Fibroblast of upper back skin (primary cell): ENCODE measurements around the gene LRBA.
"Not testable (repeated sequence)": the region's sequence is repeated elsewhere in the genome, so short reads cannot be mapped to it uniquely, and the experiment has no call there.

Experiments
- DNase-seq: peaks from one replicate; pipeline ENCODE4 v3.0.0-alpha.2; 2013

Gene LRBA

DNA sequence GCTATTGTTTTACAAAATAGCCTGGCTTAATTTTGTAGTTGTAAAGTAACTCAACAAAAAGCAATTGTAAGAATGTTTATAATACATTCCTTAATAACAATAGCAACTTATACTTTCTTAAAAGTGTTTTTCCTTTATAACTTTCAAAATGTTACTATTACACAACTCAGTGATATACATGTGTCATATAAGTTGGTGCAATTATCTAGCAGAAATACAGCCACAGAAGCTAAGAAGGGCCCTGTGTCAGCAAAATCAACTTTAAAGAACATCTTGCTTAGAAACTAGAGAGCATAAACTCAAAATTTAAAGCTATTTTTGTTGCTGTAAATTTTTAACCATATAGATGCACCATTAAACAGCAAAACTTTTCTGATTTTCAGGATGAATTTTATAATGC is 474.5 kb downstream of the LRBA start:
- DNase-seq: no peak

DNA sequence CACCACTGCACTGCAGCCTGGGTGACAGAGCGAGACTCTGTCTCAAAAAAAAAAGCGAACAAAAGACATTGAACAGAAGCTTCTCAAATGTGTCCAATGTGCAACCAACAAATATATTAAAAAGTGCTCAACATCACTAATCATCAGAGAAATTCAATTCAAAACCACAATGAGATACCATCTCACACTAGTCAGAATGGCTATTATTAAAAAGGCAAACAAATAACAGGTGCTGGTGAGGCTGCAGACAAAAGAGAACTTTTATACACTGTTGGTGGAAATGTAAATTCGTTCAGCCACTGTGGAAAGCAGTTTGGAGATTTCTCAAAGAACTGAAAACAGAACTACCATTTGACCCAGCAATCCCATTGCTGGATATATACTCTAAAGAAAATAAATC is 477.2 kb downstream of the LRBA start:
- DNase-seq: not testable (repeated sequence)

DNA sequence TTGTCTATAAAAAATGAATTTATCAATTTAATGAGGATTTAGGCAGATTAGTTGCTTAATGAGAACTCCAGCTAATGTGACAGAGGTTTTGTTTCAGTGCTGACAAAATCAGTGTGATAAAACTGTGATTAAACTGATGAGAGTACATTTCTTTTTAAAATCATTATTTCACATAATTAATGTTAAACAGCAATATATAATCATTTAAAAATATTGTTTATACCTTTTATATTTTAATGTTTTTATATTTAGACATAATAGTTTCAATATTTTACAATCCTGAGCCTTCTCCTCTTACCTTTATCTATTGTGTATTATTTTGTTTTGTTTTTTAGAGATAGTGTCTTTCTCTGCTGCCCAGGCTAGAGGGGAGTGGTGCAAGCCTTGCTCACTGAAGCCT is 480.3 kb downstream of the LRBA start:
- DNase-seq: no peak

DNA sequence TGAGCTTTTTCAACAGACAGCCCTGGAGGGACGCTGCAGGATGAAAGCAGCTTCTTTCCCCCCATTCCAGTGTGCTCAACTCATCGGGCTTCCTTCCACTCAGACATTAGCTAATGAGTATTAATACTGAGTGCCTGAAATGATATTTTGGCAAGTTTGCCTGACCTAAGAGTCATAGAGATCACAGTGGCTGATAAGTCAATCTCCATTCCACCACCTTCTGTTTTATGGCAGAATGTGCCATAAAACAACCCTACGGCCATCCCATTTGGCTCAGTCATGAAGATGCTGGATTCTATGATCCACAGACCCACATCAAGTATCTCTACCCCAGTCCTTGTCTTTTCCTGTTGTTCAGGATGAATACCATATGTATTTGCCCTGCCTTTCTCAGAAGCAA is 481.4 kb downstream of the LRBA start:
- no peak for DNase-seq

- DNase-seq: no peak
Measured at GRCh38 chr4:150525321-150525868, 489.7 kb downstream of the LRBA start.

- peak; percentile 28 for DNase-seq
Measured at GRCh38 chr4:150518559-150518958, 496.5 kb downstream of the LRBA start.

DNA sequence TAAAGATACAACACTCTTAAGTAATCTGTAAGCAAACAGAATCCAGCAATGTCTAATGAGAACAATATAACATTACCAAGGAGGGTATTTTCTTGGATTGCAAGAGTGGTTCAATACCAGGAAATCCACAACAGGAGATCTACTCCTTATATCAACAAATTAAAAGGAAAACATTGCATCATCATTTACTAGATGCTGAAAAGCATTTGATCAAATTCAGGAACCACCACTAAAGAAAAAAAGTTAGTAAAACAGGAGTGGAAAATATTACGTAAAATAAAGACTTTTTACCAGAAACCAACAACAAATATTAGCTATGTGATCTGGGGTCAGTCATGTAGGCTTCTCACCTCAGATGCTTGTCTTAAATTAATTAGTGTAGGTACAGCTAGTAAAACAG is 499.9 kb downstream of the LRBA start:
- DNase-seq: no peak

DNA sequence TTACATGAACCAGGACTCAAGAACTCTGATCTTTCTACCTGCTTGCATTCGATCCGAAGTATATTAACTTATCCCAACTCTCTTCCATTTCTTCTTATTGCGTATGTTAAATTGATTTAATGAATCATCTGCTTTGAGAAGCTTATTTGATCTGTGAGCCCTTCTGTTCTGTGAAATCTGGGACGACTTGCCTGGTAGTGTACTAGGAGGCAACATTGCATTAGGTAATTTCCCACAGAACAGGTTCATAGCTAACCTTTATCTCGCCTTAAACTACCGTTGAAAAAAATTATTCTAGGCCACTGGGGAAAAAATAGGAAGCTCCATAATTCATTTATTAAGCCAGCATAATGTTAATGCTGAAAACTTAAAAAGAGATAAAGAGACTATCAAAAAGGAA is 500.4 kb downstream of the LRBA start:
- no peak for DNase-seq

GRCh38 chr4:150510176-150510865 is 504.8 kb downstream of the LRBA start:
- DNase-seq: peak; percentile 87

DNA sequence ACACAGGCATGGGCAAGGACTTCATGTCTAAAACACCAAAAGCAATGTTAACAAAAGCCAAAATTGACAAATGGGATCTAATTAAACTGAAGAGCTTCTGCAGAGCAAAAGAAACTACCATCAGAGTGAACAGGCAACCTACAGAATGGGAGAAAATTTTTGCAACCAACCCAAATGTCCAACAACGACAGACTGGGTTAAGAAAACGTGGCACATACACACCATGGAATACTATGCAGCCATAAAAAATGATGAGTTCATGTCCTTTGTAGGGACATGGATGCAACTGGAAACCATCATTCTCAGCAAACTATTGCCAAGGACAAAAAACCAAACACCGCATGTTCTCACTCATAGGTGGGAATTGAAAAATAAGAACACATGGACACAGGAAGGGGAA is 507.4 kb downstream of the LRBA start:
- not testable (repeated sequence) for DNase-seq

DNA sequence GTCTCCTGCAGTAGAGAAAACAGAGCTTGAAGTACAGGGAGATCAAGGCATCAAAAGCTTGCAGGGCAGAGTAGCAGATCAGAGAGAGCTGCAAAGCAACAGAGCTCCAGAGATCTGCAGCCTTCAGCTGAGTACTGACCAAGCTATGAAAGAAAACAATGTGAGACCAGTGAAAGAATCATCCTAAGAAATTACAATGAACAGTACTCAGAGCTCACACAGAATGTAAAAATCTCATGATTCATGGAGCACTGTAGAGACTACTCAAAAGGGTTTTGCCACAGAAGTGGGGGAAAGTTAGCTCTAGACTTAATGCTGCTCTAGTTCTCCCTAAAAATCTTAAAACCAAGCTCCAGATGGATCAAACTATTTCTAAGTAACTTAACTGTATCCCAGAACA is 513.1 kb downstream of the LRBA start:
- DNase-seq: peak; percentile 50

DNA sequence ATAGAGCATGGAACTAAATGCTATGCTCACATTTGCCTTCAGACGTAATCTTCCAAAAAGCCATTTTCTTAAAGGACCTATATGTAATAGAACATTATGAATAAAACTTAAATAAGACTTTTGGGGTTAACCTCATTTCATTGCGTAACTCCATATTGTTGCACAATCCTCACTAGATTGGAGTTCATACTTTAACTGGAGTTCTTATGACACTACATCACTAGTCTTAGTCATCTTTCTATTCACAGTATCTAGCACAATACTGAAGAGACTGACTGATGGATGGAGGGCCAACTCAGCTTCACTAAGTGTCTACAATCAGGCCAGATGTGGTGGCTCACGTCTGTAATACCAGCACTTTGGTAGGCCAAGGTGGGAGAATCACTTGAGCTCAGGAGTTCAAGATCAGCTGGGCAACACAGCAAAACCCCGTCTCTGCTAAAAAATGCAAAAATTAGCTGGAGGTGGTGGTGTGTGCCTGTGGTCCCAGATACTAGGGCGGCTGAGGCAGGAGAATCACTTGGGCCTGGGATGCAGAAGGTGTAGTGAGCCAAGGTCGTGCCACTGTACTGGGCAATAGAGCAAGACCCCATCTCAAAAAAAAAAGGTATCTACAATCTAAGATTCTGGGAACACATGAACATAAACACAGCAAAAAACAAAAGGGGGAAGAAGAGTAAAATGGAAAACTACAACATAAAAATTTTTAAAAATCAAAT is 513.9 kb downstream of the LRBA start:
- peak; percentile 93 for DNase-seq

- DNase-seq: no peak
Measured at GRCh38 chr4:150497612-150498011, 517.5 kb downstream of the LRBA start.

- DNase-seq: no peak
Measured at GRCh38 chr4:150495550-150495949, 519.5 kb downstream of the LRBA start.

- peak; percentile 59 for DNase-seq
Measured at GRCh38 chr4:150493851-150494250, 521.2 kb downstream of the LRBA start.

GRCh38 chr4:150491132-150492049 is 523.7 kb downstream of the LRBA start:
- no peak for DNase-seq

GRCh38 chr4:150482581-150482980 is 532.5 kb downstream of the LRBA start:
- no peak for DNase-seq

DNA sequence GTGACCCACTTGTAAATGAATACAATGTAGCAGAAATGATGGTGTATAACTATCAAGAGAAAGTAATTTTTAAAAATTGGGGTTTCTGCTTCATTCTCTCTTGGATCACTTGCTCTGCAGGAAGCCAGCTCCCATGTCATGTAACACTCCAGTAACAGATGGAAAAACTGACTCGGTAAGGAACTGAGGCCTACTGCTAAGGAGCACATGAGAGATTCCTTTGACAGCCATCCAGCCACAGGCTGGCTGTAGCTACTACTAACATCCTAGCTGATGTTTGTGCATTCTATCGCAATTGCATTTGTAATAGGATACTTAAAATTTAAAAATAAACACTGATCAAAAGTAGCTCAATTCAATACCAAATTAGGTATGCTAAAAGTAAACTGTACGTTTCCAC is 535.4 kb downstream of the LRBA start:
- no peak for DNase-seq

GRCh38 chr4:150477869-150478268 is 537.2 kb downstream of the LRBA start:
- DNase-seq: no peak

DNA sequence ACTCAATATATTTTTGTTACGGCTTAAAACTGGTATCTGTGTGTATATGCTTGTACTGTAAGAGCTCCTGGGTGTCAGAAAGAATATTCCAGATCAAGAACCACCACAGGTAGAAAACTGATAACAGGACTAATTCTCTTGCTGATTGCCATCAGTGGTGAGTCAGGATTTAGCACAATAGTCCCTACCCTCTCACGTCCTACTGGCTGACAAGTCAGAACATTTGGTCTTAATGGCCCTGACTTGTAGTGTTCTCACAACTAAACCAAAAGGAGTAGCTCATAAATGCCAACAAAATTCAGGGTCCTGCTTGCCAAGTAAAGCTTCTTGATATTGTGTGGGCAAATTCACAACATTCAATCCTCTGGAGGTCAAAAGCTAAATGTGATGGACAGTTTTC is 538.3 kb downstream of the LRBA start:
- no peak for DNase-seq

- no peak for DNase-seq
Measured at GRCh38 chr4:150475763-150476162, 539.3 kb downstream of the LRBA start.

DNA sequence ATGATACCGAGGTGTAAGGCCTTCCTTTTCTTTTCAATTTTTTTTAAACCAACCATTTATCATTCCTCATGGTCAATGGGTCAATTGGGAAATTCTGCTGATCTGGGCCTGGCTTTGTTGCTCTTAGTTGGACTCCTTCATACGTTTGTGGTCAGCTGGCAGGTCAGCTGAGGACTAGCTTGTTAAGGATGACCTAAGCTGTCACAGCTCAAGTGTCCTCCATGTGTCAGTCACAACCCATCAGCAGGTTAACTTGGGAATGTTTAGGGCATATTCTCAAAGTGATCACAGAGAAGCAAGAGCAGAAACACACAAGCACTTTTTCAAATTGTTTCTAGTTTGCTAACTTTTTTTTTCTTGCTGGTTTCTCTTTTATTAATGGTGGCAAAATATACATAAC is 550.6 kb downstream of the LRBA start:
- DNase-seq: no peak

GRCh38 chr4:150462743-150463142 is 552.3 kb downstream of the LRBA start:
- DNase-seq: no peak
